HG02970 (cell line): ENCODE data around the gene MGLL.

Experiments used
- ATAC-seq: cut with Tn5 transposase; IDR thresholded peaks from one replicate; pipeline ENCODE4 v1.9.1; 2021; ENCODE audit warnings: mild to moderate bottlenecking, moderate library complexity, moderate number of reproducible peaks; ENCODE audit not compliant: unreplicated experiment, low FRiP score

Gene MGLL

GRCh38 chr3:127815001-127815400 is 7.3 kb downstream of the MGLL start:
- no peak for ATAC-seq

GRCh38 chr3:127814325-127814781 is 8.0 kb downstream of the MGLL start:
- no peak for ATAC-seq

- ATAC-seq, result no peak
These were observed 10.2 kb downstream of the MGLL start for GRCh38 chr3:127812151-127812550.

GRCh38 chr3:127811717-127812116 is 10.6 kb downstream of the MGLL start:
- ATAC-seq, result no peak

- ATAC-seq, result no peak
These were observed 12.7 kb downstream of the MGLL start for GRCh38 chr3:127809611-127810010.

GRCh38 chr3:127809211-127809610 is 13.1 kb downstream of the MGLL start:
- no peak for ATAC-seq

GRCh38 chr3:127808197-127808596 is 14.1 kb downstream of the MGLL start:
- no peak for ATAC-seq

- no peak for ATAC-seq
These were observed 17.1 kb downstream of the MGLL start for GRCh38 chr3:127805026-127805753.

GRCh38 chr3:127804141-127804540 is 18.2 kb downstream of the MGLL start:
- no peak for ATAC-seq

- ATAC-seq, result no peak
These were observed 18.7 kb downstream of the MGLL start for GRCh38 chr3:127803619-127804018.

- no peak for ATAC-seq
These were observed 19.7 kb downstream of the MGLL start for GRCh38 chr3:127802606-127803005.

- ATAC-seq, result no peak
These were observed 20.5 kb downstream of the MGLL start for GRCh38 chr3:127801731-127802313.

GRCh38 chr3:127800508-127800907 is 21.8 kb downstream of the MGLL start:
- ATAC-seq, result no peak

- ATAC-seq, result no peak
These were observed 22.7 kb downstream of the MGLL start for GRCh38 chr3:127799476-127800222.

- no peak for ATAC-seq
These were observed 23.6 kb downstream of the MGLL start for GRCh38 chr3:127798716-127799115.

- no peak for ATAC-seq
These were observed 25.5 kb downstream of the MGLL start for GRCh38 chr3:127796831-127797150.

- ATAC-seq, result no peak
These were observed 26.1 kb downstream of the MGLL start for GRCh38 chr3:127796045-127796830.

- no peak for ATAC-seq
These were observed 27.3 kb downstream of the MGLL start for GRCh38 chr3:127794972-127795371.

- no peak for ATAC-seq
These were observed 27.9 kb downstream of the MGLL start for GRCh38 chr3:127794402-127794801.

GRCh38 chr3:127792541-127793292 is 29.6 kb downstream of the MGLL start:
- ATAC-seq, result no peak
